Omental fat pad (tissue), 4 donors: ENCODE measurements around the gene OPRD1. TPM values are rescaled to one million over a fixed set of nuclear protein-coding genes. Genes with fewer than 3 reads are reported as not detected.

ENCODE experiments used
- ATAC-seq: fragments of 150-250 bp; one replicate; pipeline ENCODE4 v1.9.1; 2016; ENCODE audit warnings: mild to moderate bottlenecking, moderate library complexity; ENCODE audit not compliant: low FRiP score
- DNase-seq: peaks from one replicate; pipeline ENCODE4 v3.0.0-alpha.2; 2019; ENCODE audit warnings: low spot score
- small RNA-seq: library from RNA; depleted of rRNA; stranded (forward); fragments of <200 nt; gene quantifications from one replicate; pipeline ENCODE3, GENCODE V24; 2016
- total RNA-seq, 4 donors: library from RNA; depleted of rRNA; stranded (reverse); fragments of >200 nt; gene quantifications; one replicate each; pipeline ENCODE4 v1.1.0, GENCODE V29; 2016
- TF ChIP-seq, protein P1 (sequence below), 3 donors: fragments of 450-650 bp; IDR thresholded peaks; one replicate each; pipeline ENCODE4 v1.5.1; 2016 to 2017; ENCODE audit warnings: antibody characterized with exemption in 3 of 3, mild to moderate bottlenecking in 3 of 3, moderate library complexity in 2 of 3

The OPRD1 gene
- total RNA-seq, 4 donors from 2014 or later, result not detected

DNA sequence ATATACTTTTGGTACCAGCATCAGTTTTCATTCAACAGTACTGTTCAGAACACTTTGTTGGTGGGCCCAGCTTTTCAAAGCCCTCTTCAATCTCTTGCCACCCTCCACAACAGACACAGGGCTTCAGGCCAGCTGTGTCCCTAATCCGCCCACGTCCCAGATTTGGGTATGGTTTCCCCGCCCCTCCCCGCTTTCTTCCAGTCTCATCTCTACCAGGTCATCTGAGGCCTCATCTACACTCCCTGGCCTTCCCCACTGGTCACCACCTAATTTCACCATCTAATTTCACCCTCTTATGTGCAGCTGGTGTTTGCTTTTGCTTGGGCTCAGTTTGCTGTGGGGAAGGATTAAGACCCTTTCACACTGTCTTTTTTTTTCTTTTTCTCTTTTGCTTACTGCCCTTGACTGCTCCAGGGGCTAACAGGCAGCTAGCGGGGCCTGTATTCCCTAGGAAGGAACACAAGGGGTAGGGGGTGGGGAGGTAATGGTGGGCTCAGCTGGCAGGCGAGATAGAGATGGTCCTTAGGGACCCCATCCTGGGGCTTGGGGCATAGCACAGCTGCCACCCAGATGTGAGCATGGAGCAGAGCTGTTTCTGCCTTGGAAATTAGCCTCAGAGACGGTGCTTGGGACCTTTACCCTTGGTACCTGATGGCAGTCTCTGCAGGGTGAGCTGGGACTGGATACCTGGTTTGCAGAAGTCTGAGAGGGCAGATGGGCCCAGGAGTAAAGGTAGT is 98.6 kb downstream of the OPRD1 start:
- no peak for ATAC-seq
- TF ChIP-seq, protein P1, sequence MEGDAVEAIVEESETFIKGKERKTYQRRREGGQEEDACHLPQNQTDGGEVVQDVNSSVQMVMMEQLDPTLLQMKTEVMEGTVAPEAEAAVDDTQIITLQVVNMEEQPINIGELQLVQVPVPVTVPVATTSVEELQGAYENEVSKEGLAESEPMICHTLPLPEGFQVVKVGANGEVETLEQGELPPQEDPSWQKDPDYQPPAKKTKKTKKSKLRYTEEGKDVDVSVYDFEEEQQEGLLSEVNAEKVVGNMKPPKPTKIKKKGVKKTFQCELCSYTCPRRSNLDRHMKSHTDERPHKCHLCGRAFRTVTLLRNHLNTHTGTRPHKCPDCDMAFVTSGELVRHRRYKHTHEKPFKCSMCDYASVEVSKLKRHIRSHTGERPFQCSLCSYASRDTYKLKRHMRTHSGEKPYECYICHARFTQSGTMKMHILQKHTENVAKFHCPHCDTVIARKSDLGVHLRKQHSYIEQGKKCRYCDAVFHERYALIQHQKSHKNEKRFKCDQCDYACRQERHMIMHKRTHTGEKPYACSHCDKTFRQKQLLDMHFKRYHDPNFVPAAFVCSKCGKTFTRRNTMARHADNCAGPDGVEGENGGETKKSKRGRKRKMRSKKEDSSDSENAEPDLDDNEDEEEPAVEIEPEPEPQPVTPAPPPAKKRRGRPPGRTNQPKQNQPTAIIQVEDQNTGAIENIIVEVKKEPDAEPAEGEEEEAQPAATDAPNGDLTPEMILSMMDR (IDR thresholded peaks at IDR 0.05), result no peak

DNA sequence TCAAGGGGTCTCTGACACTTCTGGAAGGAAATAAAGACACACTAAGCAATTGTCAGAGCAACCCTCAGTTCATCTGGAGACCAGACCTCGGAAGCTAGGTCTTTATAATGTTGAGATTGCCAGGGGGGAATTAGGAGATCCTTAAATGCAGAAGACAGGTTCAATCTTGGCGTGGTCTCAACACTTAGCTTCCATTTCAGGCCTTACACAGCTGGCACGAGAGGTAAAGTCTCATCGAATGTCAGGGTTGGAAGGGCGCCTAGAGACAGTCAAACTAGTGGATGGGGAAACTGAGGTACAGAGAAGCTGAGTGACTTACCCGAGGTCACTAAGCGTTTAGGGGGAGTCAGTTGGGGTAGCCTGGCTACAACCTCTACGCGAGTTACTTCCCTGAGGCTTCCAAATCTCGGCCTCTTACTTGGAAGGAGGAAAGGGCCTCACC is 101.8 kb downstream of the OPRD1 start:
- TF ChIP-seq, protein P1 (IDR thresholded peaks at IDR 0.05), result no peak
- DNase-seq, result no peak
- ATAC-seq, result no peak

More for the DNA sequence above, 98.6 kb downstream of the OPRD1 start:
- no peak for DNase-seq

- TF ChIP-seq, protein P1 (IDR thresholded peaks at IDR 0.05), result no peak
- ATAC-seq, result peak; percentile 96
- DNase-seq, result peak; percentile 76
Observed at GRCh38 chr1:28914228-28915030, 102.5 kb downstream of the OPRD1 start, which contains the start of gene EPB41. EPB41 (plus strand) TSS chr1:28914569; CDS start chr1:28987438, 72,869 bp downstream.

DNA sequence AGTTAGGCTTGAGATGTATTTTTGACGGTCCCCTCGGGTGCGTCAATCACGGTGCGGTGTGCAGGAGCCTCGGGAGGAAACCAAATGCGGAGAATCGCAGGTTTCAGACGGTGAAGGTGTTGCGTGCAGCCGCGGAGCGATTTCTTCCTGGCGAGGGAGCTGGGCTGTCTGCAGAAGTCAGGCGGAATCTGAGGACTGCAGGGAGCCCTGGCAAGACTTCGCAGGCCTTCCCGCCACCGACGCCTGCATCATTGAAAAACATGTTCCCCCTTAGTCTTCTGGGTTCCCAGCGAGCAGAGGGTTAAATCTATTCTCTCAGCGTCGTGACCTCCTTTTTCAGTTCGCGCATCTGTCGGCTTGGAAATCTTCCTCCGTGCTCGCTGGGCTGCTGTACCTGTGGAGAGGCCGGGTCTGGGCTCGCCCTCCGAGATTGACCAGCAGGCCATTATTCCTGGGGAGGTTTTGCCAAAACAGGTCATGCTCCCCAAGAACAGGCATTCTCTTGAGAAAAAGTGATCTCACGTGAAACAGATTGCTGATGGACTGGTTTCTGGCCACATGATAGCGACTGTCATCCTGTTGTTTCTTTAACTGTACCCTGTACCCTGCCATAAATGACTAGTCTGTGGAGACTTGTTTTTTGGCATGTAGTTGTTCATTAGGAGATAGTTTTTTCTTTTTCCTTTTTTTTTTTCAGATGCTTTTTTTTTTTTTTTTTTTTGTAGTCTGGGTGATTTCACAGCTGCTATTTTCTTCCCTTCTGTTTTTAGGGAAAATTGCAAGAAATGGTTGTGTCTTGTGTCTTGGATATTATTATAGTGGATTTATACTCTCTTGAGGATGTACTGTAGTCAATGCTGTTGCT is 103.3 kb downstream of the OPRD1 start:
- no peak for DNase-seq
- no peak for ATAC-seq
- TF ChIP-seq, protein P1 (IDR thresholded peaks at IDR 0.05), result no peak

DNA sequence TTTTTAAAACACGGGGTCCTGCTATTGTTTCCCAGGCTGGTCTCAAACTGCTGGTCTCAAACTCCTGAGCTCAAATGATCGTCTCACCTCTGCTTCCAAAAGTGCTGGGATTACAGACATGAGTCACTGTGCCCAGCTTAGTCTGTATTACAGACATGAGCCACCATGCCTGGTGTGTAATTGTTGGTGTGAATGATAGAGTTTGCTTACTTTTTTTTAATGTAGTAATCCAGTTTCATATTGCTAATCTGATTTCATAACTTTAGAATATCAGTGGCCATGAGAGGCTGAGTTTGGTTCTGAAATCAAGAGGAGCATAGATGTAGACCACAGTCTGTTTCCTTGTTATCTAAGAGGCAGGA is 105.8 kb downstream of the OPRD1 start:
- no peak for ATAC-seq
- TF ChIP-seq, protein P1 (IDR thresholded peaks at IDR 0.05), result no peak
- DNase-seq, result no peak

Small RNA genes within 50 kb of the gene (small RNA-seq; reads per million reads assigned to genes)
- gene RF00019, result not detected

Other genes starting within 250 kb of the OPRD1 start
- 10 to 100 TPM in 1 of 4 donors, 1 to 10 TPM in 3; 3.4 to 10.6 (median 8.4) TPM for gene RAB42, start 219.9 kb upstream of the OPRD1 start, total RNA-seq
- 10 to 100 TPM; 15.0 to 22.5 (median 19.6) TPM for gene TAF12, start 169.1 kb upstream of the OPRD1 start, total RNA-seq
- gene RNU11, start 163.6 kb upstream of the OPRD1 start, total RNA-seq, result not detected
- gene GMEB1, start 143.4 kb upstream of the OPRD1 start, total RNA-seq, result 10 to 100 TPM in 3 of 4 donors, 1 to 10 TPM in 1; 7.0 to 14.4 (median 13.2) TPM
- gene YTHDF2, start 75.2 kb upstream of the OPRD1 start, total RNA-seq, result 10 to 100 TPM; 43.8 to 88.4 (median 56.4) TPM
- 10 to 100 TPM; 28.8 to 57.6 (median 43.2) TPM for gene EPB41, start 102.4 kb downstream of the OPRD1 start, total RNA-seq